ENCODE results near the gene USP25.

USP25 gene, protein sequence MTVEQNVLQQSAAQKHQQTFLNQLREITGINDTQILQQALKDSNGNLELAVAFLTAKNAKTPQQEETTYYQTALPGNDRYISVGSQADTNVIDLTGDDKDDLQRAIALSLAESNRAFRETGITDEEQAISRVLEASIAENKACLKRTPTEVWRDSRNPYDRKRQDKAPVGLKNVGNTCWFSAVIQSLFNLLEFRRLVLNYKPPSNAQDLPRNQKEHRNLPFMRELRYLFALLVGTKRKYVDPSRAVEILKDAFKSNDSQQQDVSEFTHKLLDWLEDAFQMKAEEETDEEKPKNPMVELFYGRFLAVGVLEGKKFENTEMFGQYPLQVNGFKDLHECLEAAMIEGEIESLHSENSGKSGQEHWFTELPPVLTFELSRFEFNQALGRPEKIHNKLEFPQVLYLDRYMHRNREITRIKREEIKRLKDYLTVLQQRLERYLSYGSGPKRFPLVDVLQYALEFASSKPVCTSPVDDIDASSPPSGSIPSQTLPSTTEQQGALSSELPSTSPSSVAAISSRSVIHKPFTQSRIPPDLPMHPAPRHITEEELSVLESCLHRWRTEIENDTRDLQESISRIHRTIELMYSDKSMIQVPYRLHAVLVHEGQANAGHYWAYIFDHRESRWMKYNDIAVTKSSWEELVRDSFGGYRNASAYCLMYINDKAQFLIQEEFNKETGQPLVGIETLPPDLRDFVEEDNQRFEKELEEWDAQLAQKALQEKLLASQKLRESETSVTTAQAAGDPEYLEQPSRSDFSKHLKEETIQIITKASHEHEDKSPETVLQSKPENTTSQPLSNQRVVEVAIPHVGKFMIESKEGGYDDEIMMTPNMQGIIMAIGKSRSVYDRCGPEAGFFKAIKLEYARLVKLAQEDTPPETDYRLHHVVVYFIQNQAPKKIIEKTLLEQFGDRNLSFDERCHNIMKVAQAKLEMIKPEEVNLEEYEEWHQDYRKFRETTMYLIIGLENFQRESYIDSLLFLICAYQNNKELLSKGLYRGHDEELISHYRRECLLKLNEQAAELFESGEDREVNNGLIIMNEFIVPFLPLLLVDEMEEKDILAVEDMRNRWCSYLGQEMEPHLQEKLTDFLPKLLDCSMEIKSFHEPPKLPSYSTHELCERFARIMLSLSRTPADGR

DNA sequence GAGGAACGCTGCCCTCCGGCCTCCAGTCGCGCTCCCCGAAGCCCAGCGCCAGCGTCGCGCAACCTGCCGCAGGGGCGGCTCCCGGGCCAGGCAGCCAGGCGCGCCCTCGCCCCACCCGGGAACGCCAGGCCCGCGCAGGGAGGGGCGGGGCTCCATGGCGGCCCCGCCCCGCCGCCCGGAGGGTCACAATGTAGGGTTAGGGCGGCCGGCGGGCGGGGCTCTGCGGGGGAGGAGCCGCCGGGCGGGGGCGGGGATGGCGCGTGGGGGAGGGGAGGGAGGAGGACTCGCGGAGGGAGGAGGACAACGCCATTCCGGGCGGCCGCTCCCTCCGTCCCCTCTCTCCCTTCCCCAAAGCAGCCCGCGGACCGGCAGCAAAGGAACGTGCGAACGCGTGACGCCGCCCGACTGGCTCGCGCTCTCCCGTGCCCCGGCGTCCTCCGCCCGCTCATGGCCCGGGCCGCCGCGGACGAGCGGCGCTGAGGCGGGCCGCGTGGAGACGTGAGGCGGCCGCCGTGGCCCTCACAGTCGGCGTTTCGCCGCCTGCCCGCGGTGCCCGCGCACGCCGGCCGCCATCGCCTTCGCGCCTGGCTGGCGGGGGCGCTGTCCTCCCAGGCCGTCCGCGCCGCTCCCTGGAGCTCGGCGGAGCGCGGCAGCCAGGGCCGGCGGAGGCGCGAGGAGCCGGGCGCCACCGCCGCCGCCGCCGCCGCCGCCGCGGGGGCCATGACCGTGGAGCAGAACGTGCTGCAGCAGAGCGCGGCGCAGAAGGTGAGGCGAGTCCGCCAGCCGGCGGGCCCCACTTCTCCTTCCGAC, at the start of gene USP25:
TSS of gene USP25 (plus strand) at position 309 of the 810 bp plus-strand sequence. CDS start at position 721, 412 bp downstream.
- peak; percentile 27 for DNase-seq

DNA sequence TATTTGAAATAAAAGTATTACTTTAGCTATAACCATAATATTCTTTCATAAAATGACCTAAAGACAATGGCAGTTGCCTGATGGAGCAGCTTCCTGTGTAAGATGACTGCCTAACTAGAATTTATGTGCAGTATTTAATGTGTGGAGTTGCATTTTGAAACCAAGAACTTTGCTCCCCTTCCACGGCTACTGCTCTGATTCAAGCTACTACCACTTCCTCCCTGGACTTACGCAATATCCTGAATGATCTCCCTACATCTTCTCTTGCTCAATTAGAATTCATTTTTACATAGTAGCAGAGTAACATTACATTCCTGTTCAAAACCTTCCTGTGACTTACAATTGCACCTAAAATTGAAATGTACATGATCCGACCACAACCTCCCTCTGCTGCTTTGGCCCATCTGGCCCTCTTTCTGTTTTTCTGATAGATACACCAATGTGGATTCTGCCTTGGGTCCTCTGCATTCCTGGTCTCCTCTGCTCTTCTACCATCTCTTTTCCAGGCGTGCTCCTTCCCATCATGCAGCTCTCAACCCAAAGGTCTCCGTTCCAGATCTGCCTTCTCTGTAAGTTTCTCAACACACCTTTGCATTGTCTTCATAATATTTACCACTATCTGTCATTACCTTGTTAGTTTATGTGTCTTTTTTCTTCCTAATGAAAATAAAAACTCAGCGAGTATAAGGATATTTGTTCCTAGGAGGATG, 47.4 kb upstream of the USP25 start:
- no peak for DNase-seq

DNA sequence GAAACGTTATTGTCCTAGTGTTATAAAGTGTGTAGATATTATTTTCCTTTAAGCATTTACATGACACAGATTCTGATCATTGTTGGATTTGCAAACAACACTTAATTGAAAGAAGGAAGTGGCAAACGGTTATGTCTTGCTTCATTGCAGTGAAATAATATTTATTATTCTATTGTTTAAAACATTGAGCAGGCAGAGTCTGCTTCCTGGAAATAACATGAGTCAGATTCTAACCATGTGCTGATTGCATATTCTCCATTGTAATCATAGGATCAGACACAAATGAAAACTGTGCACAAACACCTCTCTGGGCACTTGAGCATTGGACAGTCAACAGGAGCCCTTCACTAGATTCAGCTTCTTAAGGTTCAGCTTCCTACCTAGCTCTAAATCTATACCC, 46.8 kb upstream of the USP25 start:
- DNase-seq: no peak

DNA sequence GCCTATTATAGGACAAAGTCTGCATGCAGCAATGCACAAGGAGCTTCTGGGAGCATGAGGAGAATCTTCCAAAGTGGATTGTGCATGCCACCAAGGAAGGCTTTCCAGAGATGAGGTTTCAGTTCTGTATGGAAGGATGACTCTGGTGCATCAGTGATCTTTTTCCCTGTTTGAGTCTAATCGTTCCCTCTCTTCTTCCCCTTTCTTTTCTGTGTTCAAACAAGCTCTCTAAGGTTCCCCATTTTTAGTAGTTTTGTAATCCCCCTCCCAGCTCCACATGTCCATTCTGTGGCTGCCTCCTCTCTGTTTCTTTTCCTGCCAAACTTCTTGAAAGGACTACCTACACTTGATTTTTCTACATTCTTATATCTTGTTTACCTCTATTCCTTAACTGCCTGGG, 43.3 kb upstream of the USP25 start:
- DNase-seq: no peak

DNA sequence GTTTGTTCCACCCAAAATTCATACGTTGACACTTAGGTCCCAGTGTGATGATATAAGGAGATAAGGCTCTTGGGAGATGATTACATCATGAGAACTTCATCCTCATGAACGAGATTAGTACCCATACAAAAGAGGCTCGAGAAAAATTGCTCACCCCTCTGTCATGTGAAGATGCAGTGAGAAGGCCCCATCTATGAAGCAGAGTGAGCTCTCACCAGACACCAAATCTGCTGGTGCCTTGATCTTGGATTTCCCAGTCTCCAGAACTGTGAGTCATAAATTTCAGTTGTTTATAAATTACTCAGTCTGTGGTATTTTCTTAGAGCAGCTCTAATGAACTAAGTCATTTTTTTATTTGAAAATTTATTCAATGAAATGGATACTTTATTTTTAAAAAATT, 42.6 kb upstream of the USP25 start:
- no peak for DNase-seq

DNA sequence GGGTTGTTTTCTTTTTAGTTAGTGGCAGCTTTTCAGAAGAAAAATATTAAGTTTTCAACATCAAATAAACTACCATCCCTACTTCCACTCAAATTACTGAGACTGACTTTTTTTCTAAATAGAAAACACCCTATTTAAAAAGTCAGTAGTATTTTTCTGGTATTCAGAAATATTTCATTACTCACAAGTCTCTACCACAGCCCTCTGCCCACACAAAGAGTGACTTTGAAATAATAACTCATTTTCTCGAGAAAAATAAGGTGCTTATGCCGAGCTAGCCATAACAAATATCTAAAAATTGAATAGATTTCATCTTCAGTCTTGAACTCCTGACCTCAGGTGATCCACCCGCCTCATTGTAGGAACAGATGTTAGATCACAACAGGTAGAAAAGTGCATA, 41.8 kb upstream of the USP25 start:
- no peak for DNase-seq

DNA sequence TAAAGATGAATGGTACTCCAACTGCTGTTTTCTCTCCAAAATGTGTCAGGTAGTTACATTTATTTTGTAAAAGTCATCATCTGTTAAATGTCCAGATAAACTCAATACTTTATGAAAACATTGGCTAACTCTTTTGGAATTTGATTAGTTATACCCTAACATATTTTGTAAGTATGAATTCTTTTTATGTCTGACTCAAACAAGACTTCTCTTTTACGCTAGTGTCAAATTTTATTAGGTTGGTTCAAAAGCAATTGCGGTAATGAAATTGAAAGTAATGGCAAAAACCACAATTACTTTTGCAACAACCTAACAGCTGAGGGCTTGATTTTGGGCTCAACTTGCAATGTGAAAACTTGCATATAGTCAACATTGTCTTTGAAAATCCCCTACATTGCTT, 41.0 kb upstream of the USP25 start:
- DNase-seq: no peak

DNA sequence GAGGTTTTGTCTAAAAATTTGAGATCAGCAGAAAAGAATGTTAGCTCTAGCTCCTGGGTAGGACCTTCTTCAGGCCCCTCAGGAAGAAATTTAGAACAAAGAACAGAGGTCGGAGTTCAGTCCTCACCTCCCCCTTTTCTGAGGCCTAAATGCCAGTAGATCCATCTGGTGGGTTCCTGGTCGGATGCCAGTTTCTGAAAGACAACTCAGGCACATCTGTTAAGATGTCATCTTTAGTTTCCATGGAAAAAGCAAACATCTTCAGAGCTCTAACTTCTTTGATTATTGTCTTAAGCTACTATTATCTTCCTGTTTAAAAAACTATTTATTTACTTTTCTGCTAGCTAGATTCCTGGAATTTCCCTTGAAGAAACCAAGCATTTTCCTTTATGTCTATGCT, 37.1 kb upstream of the USP25 start:
- DNase-seq: no peak

DNA sequence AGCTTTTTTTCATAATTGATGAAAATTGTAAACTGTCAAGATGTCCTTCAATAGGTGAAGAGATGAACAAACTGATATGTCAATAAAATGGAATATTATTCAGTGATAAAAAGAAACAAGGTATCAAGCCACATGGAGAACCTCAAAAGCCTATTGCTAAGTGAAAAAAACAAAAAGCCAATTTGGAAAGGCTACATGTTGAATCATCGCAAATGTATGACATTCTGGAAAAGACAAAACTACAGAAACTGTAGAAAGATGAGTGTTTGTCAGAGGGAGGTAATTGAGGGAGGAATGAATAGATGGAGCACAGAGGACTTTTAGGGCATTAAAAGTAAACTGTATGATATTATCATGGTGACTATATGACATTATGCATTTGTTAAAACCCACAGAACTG, 34.5 kb upstream of the USP25 start:
- no peak for DNase-seq

DNA sequence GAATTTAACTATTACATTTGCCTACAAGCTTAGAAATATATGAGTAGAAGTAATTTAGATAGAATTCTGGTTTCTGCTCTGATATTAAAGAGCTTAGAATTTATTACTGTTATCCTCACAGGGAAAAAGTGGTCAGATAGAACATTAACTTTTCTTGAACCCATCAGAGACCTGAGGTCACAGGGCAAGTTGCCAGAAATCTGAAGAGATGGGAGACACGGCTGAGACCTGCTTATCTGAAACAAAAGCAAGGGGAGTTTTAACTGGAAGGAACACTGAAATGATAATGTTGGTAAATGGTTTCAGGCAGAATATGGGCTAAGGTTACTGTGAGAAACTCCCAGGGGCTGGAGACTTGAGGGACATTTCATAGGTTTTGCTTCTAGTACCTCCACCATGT, 28.0 kb upstream of the USP25 start:
- DNase-seq: no peak

DNA sequence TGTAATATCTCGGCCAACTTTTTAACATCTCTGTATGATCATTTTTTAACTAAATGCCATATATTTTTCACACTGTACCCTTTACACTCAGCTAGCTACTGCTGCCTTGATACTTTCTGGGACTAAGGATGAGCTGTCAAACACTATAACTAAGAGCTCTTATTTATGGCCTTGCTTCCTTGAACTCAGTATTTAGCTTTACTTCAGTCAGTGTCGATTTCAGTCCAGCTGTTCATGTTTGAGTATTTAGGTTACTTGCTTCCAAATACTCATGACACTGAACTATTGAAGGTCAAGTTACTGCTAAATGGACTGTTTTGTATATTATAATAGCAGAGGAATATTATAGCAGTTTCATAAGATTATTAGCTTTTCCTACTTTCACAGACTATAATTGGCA, 25.9 kb upstream of the USP25 start:
- peak; percentile 2 for DNase-seq

DNA sequence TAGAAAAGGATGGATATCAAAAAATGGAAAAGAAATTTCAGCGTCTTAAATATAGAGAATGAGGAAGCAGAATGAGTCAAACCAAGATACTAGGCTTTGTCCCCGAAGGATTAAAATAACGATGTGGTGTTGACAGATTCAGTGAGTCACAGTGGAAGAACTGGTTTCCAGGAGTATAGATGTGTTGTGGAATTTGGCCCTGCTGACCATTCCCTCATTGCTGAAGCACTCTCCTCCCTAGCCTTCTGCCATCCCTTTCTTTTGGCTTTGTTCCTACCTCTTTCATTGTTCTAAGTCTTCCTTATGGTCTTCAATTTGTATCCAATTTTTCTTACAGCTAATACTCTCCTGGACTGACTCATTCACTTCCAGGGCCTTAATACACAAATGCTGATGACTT, 23.1 kb upstream of the USP25 start:
- DNase-seq: no peak

DNA sequence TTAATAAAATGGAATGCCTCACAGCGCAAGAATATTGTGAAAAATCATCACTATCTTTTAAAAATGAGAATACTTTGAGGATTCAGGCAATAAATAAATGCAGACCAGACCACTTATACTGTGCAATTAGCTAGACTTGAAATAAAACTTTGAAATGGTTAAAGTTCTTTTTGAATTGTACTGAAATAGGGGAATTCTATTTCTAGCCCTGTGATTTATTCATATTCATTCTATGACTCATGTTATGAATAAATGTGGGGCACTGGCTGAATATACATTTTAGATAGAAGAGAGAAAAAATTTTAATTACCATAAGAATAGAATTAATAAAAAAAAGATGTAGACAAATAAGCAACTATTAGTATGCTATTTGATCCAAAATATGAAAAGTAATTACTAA, 16.4 kb upstream of the USP25 start:
- no peak for DNase-seq

DNA sequence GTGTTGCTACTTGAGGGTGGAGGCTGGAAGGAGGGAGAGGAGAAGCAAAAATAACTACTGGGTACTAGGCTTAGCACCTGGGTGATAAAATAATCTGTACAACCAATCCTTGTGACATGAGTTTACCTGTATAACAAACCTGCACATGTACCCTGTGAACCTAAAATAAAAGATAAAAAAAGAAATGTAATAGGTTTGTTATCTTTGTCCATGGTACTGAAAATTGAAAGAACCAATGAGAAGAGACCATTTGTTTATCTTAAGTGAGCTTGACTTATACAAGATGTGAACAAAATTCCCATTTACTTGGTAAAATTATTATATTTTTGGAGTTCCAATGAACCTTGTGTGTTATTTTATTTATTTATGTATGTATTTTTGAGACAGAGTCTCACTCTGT, 11.1 kb upstream of the USP25 start:
- no peak for DNase-seq

DNA sequence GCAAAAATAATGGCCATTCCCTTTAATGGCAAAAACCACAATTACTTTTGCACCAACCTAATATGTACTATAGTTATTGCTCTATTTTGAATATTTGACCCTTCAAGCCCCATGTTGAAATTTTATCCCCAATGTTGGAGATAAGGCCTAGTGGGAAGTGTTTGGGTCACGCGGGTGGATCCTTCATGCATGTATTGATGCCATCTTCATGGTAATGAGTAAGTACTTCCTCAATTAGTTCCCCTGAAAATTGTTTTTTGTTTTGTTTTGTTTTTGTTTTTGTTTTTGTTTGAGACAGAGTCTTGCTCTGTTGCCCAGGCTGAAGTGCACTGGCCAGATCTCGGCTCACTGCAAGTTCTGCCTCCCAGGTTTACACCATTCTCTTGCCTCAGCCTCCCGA, 9.8 kb upstream of the USP25 start:
- DNase-seq: no peak

DNA sequence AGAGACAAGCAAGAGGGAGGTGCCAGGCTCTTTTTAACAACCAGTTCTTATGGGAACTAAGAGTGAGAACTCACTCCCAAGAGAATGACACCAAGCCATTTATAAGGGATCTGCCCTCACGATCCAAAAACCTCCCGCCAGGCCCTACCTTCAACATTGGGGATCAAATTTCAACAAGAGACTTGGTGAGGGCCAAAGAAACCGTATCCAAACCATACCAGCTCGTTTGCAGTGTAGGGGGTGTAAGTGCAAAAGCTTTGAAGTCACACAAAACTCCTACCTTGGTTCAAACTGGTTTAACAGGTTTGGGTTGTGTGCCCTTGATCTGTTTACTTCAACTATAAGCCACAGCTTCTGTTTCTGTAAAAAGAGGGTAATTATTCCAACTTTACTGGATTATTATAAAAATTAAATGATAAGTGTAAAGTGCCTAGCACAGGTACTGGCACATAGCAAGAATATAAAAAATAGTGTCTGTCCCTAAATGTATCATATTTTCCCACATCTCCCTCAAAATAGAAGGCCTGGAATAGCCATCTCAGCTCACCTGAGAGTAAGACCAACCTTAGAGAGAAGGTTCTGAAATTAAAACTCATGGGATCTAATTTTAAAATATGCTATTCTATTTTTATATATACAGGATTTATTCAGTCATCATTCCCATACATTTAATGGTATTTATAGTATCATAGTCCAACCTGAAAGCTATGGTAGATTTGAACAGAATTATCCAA, 7.0 kb upstream of the USP25 start:
- DNase-seq: no peak

DNA sequence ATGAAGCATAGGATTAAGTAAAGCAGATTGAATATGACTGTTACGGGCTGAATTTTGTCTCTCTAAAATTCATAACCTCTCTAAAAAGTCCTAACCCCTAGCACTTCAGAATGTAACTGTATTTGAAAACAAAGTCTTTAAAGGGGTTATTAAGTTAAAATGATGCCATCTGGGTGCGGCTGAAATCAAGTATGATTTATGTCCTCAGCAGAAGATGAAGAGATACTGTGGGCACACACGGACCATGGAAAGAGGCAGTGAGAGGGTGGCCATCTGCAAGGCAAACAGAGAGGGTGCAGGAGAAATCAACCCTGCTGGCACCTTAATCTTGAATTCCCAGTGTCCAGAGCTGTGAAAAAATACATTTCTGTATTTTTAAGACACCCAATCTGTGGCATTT, 3.8 kb upstream of the USP25 start:
- DNase-seq: no peak

DNA sequence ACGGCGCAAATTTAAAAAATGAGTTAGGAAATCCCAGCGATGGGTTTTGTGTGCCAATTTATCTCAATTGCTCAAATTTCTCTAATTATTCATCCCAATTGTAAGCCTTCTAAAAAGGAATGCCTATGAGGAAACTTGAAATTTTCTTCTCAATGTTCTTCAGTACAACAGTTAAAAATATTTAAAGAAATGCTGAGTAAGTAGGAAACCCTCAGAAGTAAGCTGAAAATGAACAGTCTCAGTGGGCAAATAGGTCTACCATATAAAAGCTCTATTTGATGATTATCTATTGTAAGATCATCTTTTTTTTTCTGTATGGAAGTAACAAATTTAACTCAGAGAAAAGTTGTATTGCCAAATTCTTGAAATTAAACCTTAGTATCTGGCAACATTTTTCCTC, 1.7 kb upstream of the USP25 start:
- no peak for DNase-seq

DNA sequence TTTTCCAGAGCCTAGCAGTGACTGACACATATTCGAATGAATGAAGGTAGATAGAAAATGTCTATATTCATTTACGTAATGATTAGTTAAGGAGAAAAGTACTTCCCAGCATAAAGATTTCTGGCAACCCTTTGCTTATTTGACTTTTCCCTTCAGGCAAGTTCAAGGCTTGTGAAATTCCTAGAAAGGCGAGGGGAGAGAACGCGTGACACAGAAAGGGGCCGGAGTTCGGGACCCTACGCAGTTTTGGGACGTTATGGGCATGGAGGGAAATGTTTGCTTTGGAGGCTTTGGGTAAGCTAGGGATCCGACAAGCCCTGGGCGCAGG, 472 bp upstream of the USP25 start:
- DNase-seq: no peak

DNA sequence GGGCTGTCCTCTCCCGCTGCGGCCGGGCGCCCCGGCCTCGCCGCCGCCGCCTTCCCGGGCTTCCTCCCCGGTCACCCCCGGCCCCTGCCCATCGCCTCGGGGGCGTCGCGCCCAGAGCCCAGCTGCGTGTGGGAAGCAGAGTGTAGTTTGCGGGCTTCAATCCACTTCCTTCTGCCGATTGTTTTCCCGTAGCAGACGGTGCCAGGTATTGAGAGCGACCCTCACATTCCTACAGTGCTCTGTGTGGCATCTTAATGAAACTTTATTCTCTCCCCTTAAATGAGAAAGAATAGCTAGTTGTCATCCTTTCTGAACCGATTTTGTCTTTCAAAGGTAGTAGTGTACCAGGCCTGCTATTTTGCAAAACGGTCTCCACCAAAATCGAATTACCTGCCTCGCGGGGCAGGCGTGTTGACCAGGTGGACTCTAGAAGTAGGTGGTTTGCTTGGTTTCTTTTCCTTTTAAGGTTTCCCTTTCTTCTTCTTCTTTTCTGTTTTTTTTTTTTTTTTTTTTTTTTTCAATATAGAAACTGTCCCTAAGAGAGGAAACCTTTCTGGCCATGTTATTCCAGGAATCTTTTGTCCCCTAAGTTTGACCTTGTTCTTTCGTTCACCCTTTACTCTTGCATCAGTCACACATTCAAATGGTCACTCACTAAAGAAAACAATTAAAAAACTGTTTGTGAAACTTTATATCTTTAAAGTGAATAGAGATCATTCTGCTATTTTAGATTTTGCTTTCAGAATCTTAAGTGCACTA, 881 bp downstream of the USP25 start:
- no peak for DNase-seq

DNA sequence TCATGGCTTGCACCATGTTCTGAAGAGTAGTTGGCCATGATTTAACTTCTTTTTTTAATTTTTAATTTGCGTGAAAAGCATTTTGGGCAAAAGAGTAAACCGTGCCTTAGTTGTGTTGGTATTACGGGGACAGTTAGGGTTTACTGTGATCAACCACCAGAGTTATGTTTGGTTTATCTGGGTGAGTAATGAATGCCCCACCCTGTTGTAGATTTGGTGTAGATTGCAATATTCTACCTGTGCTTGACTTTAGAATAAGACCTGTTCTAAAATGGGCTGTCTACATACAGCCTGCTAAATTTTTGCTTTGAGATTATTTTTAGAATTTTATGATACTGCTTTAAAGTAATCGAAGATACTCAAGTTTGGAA, 1.4 kb downstream of the USP25 start:
- DNase-seq: no peak

All from NCI-H524 treated with DMSO at 0.1 percent for 48 hours (cell line).